HUES6 (cell line): ENCODE results near the gene PRDM15.

Source experiments
- H3K27ac ChIP-seq: 2 replicates; pipeline ENCODE4 v1.7.0; 2013; ENCODE audit warnings: low read depth, mild to moderate bottlenecking, low read length, inconsistent platforms
- H3K27me3 ChIP-seq: 2 replicates; pipeline ENCODE4 v1.6.1; 2013; ENCODE audit warnings: low read length; ENCODE audit not compliant: control insufficient read depth, insufficient read depth
- H3K36me3 ChIP-seq: 2 replicates; pipeline ENCODE4 v1.6.1; 2013; ENCODE audit warnings: low read length; ENCODE audit not compliant: control insufficient read depth, insufficient read depth
- H3K4me1 ChIP-seq: 2 replicates; pipeline ENCODE4 v1.6.1; 2013; ENCODE audit warnings: low read length; ENCODE audit not compliant: control insufficient read depth, insufficient read depth
- H3K4me3 ChIP-seq: 2 replicates; pipeline ENCODE4 v1.5.1; 2013; ENCODE audit warnings: low read depth, low read length
- H3K9ac ChIP-seq: one replicate; pipeline ENCODE4 v1.6.1; 2013; ENCODE audit warnings: mild to moderate bottlenecking, low read length
- H3K9me3 ChIP-seq: 2 replicates; pipeline ENCODE4 v1.6.1; 2013; ENCODE audit warnings: low read depth, low read length; ENCODE audit not compliant: control insufficient read depth, insufficient read depth

The PRDM15 gene

GRCh38 chr21:41821756-41822431, 57.2 kb downstream of the PRDM15 start:
- H3K9me3 ChIP-seq: no peaks in the 10 kb centered on the region
- H3K4me3 ChIP-seq: no peak overlapping the region
- no peaks in the 10 kb centered on the region for H3K4me1 ChIP-seq
- peaks cover 25% of the 10 kb centered on the region for H3K36me3 ChIP-seq
- no peaks in the 10 kb centered on the region for H3K27me3 ChIP-seq
- no peak overlapping the region for H3K27ac ChIP-seq
- no peak overlapping the region for H3K9ac ChIP-seq

- H3K4me1 ChIP-seq: no peaks in the 10 kb centered on the region
- no peak overlapping the region for H3K27ac ChIP-seq
- no peaks in the 10 kb centered on the region for H3K27me3 ChIP-seq
- no peak overlapping the region for H3K9ac ChIP-seq
- H3K36me3 ChIP-seq: peaks cover 25% of the 10 kb centered on the region
- no peak overlapping the region for H3K4me3 ChIP-seq
- H3K9me3 ChIP-seq: no peaks in the 10 kb centered on the region
Observed at GRCh38 chr21:41821081-41821755, 57.9 kb downstream of the PRDM15 start.

GRCh38 chr21:41820384-41821080, 58.6 kb downstream of the PRDM15 start:
- H3K4me1 ChIP-seq: no peaks in the 10 kb centered on the region
- no peaks in the 10 kb centered on the region for H3K27me3 ChIP-seq
- H3K4me3 ChIP-seq: no peak overlapping the region
- H3K9ac ChIP-seq: no peak overlapping the region
- no peak overlapping the region for H3K27ac ChIP-seq
- peaks cover 26% of the 10 kb centered on the region for H3K36me3 ChIP-seq
- H3K9me3 ChIP-seq: no peaks in the 10 kb centered on the region

GRCh38 chr21:41819856-41820281, 59.3 kb downstream of the PRDM15 start:
- peaks cover 26% of the 10 kb centered on the region; the same call in 1 of the 2 replicates for H3K36me3 ChIP-seq
- H3K27ac ChIP-seq: no peak overlapping the region
- no peaks in the 10 kb centered on the region for H3K27me3 ChIP-seq
- H3K9ac ChIP-seq: no peak overlapping the region
- no peaks in the 10 kb centered on the region for H3K4me1 ChIP-seq
- no peaks in the 10 kb centered on the region for H3K9me3 ChIP-seq
- H3K4me3 ChIP-seq: no peak overlapping the region

- Histone ChIP-seq H3K4me3 (no peak overlapping the region), H3K27ac (no peak overlapping the region), H3K36me3 (peaks cover 22% of the 10 kb centered on the region), H3K4me1 (no peaks in the 10 kb centered on the region), H3K9ac (no peak overlapping the region), H3K27me3 (no peaks in the 10 kb centered on the region), H3K9me3 (no peaks in the 10 kb centered on the region)
Observed at GRCh38 chr21:41819236-41819855, 59.8 kb downstream of the PRDM15 start.

- H3K4me3 ChIP-seq: no peak overlapping the region
- H3K36me3 ChIP-seq: peaks cover 18% of the 10 kb centered on the region
- H3K9me3 ChIP-seq: no peaks in the 10 kb centered on the region
- H3K4me1 ChIP-seq: no peaks in the 10 kb centered on the region
- H3K27me3 ChIP-seq: no peaks in the 10 kb centered on the region
- no peak overlapping the region for H3K27ac ChIP-seq
- H3K9ac ChIP-seq: no peak overlapping the region
Observed at GRCh38 chr21:41817877-41818855, 61.0 kb downstream of the PRDM15 start.

DNA sequence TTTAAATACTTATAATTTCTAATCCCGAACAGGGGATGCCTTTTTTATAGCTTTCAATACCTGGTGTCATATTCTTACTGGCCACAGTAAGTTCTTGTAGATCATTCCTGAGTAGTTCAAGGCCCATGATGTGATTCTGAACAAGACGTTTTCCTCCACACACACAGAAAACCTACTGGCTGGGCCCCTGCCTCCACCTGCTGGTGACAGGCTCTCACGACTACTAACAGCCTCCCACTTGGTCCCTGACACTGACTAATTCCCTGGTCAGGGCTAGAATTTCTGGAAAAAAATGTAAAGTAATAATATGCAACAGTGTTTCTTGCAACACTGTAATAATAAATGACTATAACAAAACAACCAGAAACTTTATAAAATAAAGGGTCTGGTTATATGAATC, 61.9 kb downstream of the PRDM15 start:
- no peak overlapping the region for H3K4me3 ChIP-seq
- no peaks in the 10 kb centered on the region for H3K27me3 ChIP-seq
- H3K27ac ChIP-seq: no peak overlapping the region
- H3K4me1 ChIP-seq: no peaks in the 10 kb centered on the region
- peaks cover 25% of the 10 kb centered on the region for H3K36me3 ChIP-seq
- H3K9me3 ChIP-seq: no peaks in the 10 kb centered on the region
- no peak overlapping the region for H3K9ac ChIP-seq

DNA sequence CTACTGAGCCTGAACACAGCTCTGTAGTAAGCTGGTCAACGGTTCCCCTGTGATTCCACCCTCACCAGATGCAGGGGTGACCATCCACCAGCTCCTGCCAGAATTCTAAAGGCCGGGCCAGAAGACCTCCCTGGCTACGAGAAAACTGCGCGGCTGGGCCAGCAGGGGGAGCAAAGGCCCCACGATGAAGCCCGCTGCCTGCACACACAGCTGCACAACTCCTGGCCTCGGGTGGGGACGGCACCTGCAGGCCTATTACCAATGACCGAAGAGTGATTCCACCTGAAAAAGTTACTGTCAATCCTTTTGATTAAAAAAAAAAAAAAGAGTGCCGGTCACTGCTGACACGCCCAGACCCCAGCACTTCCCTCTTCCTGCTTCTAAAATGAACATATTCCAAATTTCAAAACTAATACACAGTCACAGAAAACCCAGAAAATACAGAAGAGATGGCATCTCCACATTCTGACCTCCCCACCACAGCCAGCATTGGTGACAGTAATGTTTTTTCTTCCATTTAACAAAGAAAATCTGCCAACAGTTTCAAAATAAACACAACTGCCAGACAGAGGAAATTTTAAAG, 62.5 kb downstream of the PRDM15 start:
- H3K4me1 ChIP-seq: no peaks in the 10 kb centered on the region
- H3K27ac ChIP-seq: no peak overlapping the region
- H3K9me3 ChIP-seq: no peaks in the 10 kb centered on the region
- H3K4me3 ChIP-seq: no peak overlapping the region
- peaks cover 25% of the 10 kb centered on the region for H3K36me3 ChIP-seq
- H3K27me3 ChIP-seq: no peaks in the 10 kb centered on the region
- no peak overlapping the region for H3K9ac ChIP-seq

DNA sequence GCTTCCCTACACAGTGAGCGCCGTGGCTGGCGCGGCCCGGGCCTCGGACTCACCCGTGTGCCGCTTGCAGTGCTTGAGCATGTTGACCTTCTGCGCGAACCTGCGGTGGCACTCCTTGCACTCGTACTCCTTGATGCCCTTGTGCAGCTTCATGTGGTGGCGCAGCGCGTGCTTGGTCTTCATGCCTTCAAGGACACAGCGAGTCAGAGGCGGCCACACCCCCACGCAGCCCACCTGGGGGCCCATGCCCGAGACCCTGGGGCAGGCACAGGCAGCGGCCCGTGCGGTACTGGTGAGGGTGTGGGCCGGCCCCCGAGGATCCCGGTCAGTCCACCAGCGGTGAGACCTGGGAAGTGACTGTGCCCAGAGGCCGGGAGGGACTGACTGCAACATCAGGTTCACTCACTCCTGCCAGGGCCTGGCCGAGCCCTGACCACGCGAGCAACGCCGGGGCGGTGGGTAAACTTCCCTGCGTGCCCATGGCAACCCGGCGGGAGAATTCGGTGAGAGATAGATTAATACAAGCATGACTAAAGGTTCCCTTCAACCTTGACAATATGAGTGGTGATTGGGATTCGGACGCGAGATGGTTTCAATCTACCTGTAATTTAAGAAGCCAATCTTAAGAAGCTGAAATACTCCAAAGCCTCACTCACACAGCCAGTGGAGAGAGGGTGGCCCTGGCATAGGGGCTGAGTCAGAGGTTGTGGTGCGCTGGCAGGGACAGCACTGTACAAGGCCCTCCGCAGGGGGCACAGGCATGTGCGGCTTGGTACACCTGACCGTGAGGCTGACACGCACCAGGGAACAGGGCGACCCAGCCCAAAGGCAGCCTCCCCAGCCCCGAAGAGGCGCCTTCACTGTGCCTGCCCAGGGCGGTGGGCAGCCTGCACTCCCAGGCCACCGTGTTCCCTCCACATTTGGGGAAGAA, 63.2 kb downstream of the PRDM15 start:
- H3K9ac ChIP-seq: no peak overlapping the region
- H3K27ac ChIP-seq: no peak overlapping the region
- H3K36me3 ChIP-seq: peaks cover 25% of the 10 kb centered on the region

More for the DNA sequence above, 63.2 kb downstream of the PRDM15 start:
- Histone ChIP-seq H3K4me1 (no peaks in the 10 kb centered on the region), H3K27me3 (no peaks in the 10 kb centered on the region), H3K9me3 (no peaks in the 10 kb centered on the region), H3K4me3 (no peak overlapping the region)
